ENCODE data around the gene CGB2. TPM values are rescaled to one million over a fixed set of nuclear protein-coding genes. Genes with fewer than 3 reads are reported as not detected.

The CGB2 gene
- total RNA-seq = not detected in 2 replicates

GRCh38 chr19:49031642-49032301 is at the start of gene CGB2:
Gene CGB2, plus strand, starts transcription at chr19:49031890. Its CDS starts 206 bp downstream, at chr19:49032096.

DNA sequence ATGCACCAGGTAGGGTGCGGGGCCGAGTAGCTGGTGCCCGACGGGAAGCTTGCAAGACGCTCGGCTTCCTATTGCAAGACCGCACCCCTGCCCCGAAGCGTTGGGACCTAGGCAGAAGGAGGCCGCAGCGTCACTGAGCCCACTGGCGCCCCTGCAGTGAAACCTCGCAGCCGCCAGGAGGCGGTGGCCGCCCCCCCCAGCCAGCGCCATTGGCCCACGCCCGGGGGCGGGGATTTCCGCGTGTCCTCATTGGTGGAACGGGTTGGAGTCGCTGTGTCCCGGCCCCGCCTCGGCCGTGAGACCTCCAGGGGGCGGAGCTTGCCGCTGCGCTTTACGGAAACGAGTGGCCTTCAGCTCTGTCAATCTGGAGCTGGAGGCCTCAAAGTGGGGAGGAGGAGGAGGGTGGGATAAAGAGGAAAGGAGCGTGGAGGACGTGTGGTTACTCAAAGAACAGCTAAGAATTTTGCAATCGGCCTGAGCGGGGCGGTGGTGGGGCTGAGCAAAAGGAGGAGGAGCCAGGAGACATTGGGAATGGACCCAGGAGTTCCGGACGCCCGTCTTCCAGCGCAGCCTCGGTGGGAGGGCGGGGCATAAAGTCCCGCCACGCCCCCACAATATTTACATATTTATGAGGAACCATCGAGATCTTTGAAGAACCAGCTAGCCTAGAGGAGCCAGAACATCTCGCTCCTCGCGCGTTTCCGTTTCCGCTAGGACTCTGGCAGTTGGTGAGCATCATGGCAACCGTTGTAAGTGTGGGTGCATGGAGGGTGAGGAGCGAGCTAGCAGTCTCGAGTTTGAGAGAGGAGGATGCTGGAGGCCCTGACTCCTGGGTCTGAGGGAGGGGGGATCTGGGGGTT is 38.3 kb upstream of the CGB2 start, which contains the start of the genes GYS1 and RUVBL2:
Gene GYS1 (minus strand): TSS at position 135 of the 860 bp plus-strand sequence. CDS start 197 bp downstream, outside the sequence.
Gene RUVBL2 (plus strand): TSS at position 713 of the 860 bp plus-strand sequence. CDS start 25 bp downstream, at position 738.

DNA sequence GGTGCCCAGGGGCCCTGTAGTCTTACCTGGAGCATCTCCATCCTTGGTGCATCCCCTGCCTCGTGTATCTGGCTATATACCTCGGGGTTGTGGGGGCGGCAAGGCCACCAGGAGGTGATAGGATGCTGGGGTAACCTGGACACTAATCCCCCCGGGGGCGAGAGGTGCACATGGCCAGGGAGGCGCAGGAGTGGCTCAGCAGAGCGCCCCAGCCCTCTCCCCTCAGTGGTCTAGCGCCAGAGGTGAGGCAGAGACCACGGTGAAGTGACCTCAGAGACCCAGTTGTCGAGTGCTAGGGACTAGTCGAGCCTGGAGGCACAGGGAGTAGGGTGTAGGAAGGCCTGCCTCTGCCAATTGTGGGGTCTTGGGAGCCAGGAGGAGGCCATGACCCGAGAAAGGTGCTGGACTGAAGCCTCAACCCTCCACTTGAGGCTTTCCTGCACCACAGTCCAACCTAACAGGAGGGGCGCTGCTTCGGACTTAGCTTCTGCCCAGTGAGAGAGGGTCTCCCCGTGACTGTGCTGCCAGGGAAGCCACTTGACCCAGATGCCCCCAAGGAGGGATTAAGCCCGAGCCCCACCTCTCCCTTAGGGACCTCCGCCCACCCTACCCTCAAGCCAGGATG is 14.5 kb upstream of the CGB2 start, which contains the start of gene LHB:
Gene LHB (minus strand): TSS at position 51 of the 625 bp plus-strand sequence. CDS start 10 bp downstream, at position 41.

DNA sequence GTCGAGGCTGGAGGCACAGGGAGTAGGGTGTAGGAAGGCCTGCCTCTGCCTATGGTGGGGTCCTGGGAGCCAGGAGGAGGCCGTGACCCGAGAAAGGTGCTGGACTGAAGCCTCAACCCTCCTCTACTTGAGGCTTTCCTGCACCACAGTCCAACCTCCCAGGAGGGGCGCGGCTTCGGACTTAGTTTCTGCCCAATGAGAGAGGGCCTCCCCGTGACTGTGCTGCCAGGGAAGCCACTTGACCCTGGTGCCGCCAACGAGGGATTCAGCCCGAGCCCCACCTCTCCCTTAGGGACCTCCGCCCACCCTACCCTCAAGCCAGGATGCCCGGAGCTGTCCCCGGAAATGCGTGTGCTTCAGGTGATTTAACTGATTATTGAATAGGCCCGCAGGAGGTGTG is 7.5 kb upstream of the CGB2 start, which contains the start of gene CGB3:
Gene CGB3 (minus strand): TSS at position 101 of the 400 bp plus-strand sequence. CDS start 362 bp downstream, outside the sequence.

GRCh38 chr19:49036815-49037214 is 5.1 kb downstream of the CGB2 start, which contains the start of gene CGB1:
Gene CGB1, minus strand, starts transcription at chr19:49036895. Its CDS starts 184 bp downstream, at chr19:49036711.

DNA sequence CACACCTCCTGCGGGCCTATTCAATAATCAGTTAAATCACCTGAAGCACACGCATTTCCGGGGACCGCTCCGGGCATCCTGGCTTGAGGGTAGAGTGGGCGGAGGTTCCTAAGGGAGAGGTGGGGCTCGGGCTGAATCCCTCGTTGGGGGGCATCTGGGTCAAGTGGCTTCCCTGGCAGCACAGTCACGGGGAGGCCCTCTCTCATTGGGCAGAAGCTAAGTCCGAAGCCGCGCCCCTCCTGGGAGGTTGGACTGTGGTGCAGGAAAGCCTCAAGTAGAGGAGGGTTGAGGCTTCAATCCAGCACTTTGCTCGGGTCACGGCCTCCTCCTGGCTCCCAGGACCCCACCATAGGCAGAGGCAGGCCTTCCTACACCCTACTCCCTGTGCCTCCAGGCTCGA is 11.9 kb downstream of the CGB2 start, which contains the start of gene CGB5:
Gene CGB5 (plus strand): TSS at position 301 of the 400 bp plus-strand sequence. CDS start 362 bp downstream, outside the sequence.

DNA sequence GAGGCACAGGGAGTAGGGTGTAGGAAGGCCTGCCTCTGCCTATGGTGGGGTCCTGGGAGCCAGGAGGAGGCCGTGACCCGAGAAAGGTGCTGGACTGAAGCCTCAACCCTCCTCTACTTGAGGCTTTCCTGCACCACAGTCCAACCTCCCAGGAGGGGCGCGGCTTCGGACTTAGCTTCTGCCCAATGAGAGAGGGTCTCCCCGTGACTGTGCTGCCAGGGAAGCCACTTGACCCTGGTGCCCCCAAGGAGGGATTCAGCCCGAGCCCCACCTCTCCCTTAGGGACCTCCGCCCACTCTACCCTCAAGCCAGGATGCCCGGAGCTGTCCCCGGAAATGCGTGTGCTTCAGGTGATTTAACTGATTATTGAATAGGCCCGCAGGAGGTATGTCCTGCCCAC is 17.3 kb downstream of the CGB2 start, which contains the start of gene CGB8:
Gene CGB8 (minus strand): TSS at position 101 of the 400 bp plus-strand sequence. CDS start 372 bp downstream, outside the sequence.

DNA sequence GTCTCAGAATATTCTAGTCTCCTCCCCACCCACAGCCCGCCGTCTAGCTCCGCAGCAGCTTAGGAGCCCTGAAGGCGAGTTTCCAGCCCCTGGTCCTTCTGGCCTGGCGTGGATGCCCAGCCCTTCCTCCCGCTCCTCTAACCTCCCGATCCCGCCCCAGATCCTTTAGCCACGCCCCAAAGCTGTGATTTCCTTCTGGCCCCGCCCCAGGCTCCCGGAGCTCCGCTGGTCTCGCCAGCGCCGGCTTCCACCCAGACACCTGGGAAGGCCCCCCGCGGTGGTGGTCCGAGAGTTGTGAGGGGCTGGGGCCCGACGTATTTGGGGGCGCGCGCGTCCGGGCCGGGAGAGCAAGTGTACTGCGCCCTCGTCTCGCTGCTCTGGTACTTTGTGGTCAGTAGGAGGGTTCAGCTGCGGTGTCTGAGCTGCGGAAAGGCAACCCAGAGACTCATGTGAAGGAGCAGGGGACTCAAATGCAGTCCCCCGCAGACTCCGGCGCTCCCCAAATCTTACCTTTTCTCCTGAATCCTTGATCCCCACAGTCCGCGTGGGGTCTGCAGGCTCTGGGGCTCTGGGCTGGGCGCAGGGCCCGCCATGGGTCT is 26.0 kb downstream of the CGB2 start, which contains the start of gene CGB7:
Gene CGB7 (minus strand): TSS at position 114 of the 599 bp plus-strand sequence. CDS start 2,374 bp downstream, outside the sequence.

DNA sequence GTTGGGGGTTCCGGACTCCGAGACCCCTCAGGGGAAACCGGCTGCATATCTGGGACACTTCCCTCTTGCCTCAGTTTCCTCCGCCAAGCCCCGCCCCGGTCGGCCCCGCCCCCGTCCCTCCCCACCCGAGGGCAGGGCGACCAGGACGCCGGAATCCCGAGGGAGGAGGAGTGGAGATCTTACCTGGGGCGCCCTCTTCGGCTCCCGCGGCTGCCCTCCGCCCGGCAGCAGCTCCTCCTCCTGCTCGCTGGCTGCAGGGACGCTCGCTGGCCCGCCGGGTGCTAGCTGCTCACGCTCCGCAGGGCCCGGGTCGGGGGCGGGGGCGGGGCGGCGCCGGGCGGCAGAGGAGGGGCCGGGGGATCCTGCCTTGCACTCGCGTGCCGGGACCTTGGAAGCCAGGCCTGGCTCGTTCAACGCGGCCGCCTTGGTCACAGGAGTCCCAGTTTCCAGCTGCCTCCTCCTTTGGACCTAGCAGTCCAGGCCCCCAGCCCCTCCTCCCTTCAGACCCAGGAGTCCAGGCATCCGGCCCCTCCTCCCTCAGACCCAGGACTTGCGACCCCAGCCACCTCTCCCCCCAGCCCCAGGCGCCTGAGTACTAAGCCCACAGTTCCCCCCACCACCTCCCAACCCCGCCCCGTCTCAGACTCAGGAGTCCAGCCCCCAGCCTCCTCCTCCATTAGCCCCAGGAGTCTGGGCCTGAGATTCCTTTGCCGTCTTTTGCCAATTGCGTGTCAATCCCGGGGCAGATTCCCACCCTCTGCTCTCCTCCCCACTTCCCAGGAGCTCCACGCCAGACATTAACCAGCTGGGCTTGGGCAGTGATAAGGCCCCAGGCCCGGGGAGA is 33.3 kb downstream of the CGB2 start, which contains the start of gene NTF4:
Gene NTF4 (minus strand): TSS at position 51 of the 844 bp plus-strand sequence. CDS start 2,821 bp downstream, outside the sequence.

Other genes starting within 250 kb of the CGB2 start
- 25.1 and 30.3 TPM in 2 replicates for gene BCAT2, start 220.9 kb upstream of the CGB2 start, total RNA-seq
- gene HSD17B14, start 195.4 kb upstream of the CGB2 start, total RNA-seq = 3.0 TPM in 1 of 2 replicates, not detected in the other
- 47.2 and 48.1 TPM in 2 replicates for gene PLEKHA4, start 163.3 kb upstream of the CGB2 start, total RNA-seq
- 28.2 and 33.1 TPM in 2 replicates for gene PPP1R15A, start 159.5 kb upstream of the CGB2 start, total RNA-seq
- not detected in 2 replicates for gene TULP2, start 133.1 kb upstream of the CGB2 start, total RNA-seq
- gene NUCB1, start 131.6 kb upstream of the CGB2 start, total RNA-seq = 544 and 558 TPM in 2 replicates
- gene DHDH, start 98.2 kb upstream of the CGB2 start, total RNA-seq = not detected in 2 replicates
- 78.0 and 87.6 TPM in 2 replicates for gene BAX, start 77.0 kb upstream of the CGB2 start, total RNA-seq
- 7,879 and 9,183 TPM in 2 replicates for gene FTL, start 66.6 kb upstream of the CGB2 start, total RNA-seq
- gene GYS1, start 38.6 kb upstream of the CGB2 start, total RNA-seq = 67.8 and 76.5 TPM in 2 replicates
- gene RUVBL2, start 38.0 kb upstream of the CGB2 start, total RNA-seq = 90.5 and 99.1 TPM in 2 replicates
- not detected in 2 replicates for gene LHB, start 14.8 kb upstream of the CGB2 start, total RNA-seq
- not detected in 2 replicates for gene CGB3, start 7.6 kb upstream of the CGB2 start, total RNA-seq
- not detected in 2 replicates for gene CGB1, start 5.0 kb downstream of the CGB2 start, total RNA-seq
- gene CGB5, start 12.0 kb downstream of the CGB2 start, total RNA-seq = not detected in 2 replicates
- gene CGB8, start 17.2 kb downstream of the CGB2 start, total RNA-seq = not detected in 2 replicates
- gene CGB7, start 25.9 kb downstream of the CGB2 start, total RNA-seq = not detected in 2 replicates
- gene NTF4, start 32.9 kb downstream of the CGB2 start, total RNA-seq = not detected in 2 replicates
- not detected in 2 replicates for gene KCNA7, start 40.8 kb downstream of the CGB2 start, total RNA-seq
- 107 and 131 TPM in 2 replicates for gene SNRNP70, start 53.6 kb downstream of the CGB2 start, total RNA-seq
- 5.1 and 7.6 TPM in 2 replicates for gene LIN7B, start 82.5 kb downstream of the CGB2 start, total RNA-seq
- gene C19orf73, start 87.3 kb downstream of the CGB2 start, total RNA-seq = 0.25 and 2.7 TPM in 2 replicates
- gene PPFIA3, start 87.7 kb downstream of the CGB2 start, total RNA-seq = 1.9 and 3.9 TPM in 2 replicates
- gene HRC, start 123.5 kb downstream of the CGB2 start, total RNA-seq = not detected in 2 replicates
- gene TRPM4, start 125.9 kb downstream of the CGB2 start, total RNA-seq = 11.8 and 14.5 TPM in 2 replicates